ENCODE data around the gene PDZD7. TPM values are rescaled to one million over a fixed set of nuclear protein-coding genes. Genes with fewer than 3 reads are reported as not detected.

The PDZD7 gene
- total and polyA plus RNA-seq, 4 donors: 0.06 to 0.09 (median 0.07) TPM; not detected in 1

- Histone ChIP-seq H3K9me3 (ENCODE audit: control insufficient read depth in 4 of 4, low read length in 3 of 4) (no peaks in the 10 kb centered on the region), H3K36me3 (ENCODE audit: control insufficient read depth in 4 of 4, insufficient read depth in 3 of 4, low read depth in 1 of 4, low read length in 3 of 4) (no peaks in the 10 kb centered on the region), H3K4me1 (ENCODE audit: control insufficient read depth in 4 of 4, insufficient read depth in 4 of 4, low read length in 3 of 4) (peaks cover 4 to 24% (median 18%) of the 10 kb centered on the region in 4 donors), H3K9ac (ENCODE audit: low read depth in 1 of 2, low read length in 2 of 2) (no peak overlapping the region), H3K4me3 (ENCODE audit: low read depth in 1 of 3, low read length in 3 of 3) (no peak overlapping the region), H3K27ac (ENCODE audit: low read depth in 1 of 2, low read length in 2 of 2) (no peak overlapping the region), H3K27me3 (ENCODE audit: control insufficient read depth in 4 of 4, insufficient read depth in 4 of 4, low read length in 3 of 4) (no peaks in the 10 kb centered on the region)
- DNase-seq (ENCODE audit: low spot score): no peak
- no peak for TF ChIP-seq RXRA (IDR thresholded peaks at IDR 0.05)
- TF ChIP-seq FOXA2 (IDR thresholded peaks at IDR 0.05): no peak
- TF ChIP-seq EGR1 (IDR thresholded peaks at IDR 0.05; ENCODE audit: low read depth in 2 of 2): no peak
- no peak for TF ChIP-seq MAX (IDR thresholded peaks at IDR 0.05)
- no peak for TF ChIP-seq ZBTB33 (IDR thresholded peaks at IDR 0.05)
- TF ChIP-seq HNF4A (conservative IDR thresholded peaks at IDR 0.05): no peak
- TF ChIP-seq GABPA (IDR thresholded peaks at IDR 0.05 in 1 of 2, conservative IDR thresholded peaks at IDR 0.05 in 1 of 2): no peak
- no peak for TF ChIP-seq REST (IDR thresholded peaks at IDR 0.05)
- WGBS: 69% methylated on average over 7 of the region's 7 CpGs
These were observed 2.2 kb downstream of the PDZD7 start for GRCh38 chr10:101028446-101029337.

GRCh38 chr10:101027106-101027720 lies 3.7 kb downstream of the PDZD7 start:
- H3K9me3 ChIP-seq (ENCODE audit: control insufficient read depth in 4 of 4, low read length in 3 of 4): no peaks in the 10 kb centered on the region
- H3K36me3 ChIP-seq (ENCODE audit: control insufficient read depth in 4 of 4, insufficient read depth in 3 of 4, low read depth in 1 of 4, low read length in 3 of 4): no peaks in the 10 kb centered on the region
- 84% methylated on average over 10 of the region's 10 CpGs for WGBS
- H3K4me3 ChIP-seq (ENCODE audit: low read depth in 1 of 3, low read length in 3 of 3): no peak overlapping the region
- no peaks in the 10 kb centered on the region for H3K27me3 ChIP-seq (ENCODE audit: control insufficient read depth in 4 of 4, insufficient read depth in 4 of 4, low read length in 3 of 4)
- DNase-seq (ENCODE audit: low spot score): no peak
- TF ChIP-seq RAD21 (IDR thresholded peaks at IDR 0.05): no peak
- TF ChIP-seq NR2F2 (IDR thresholded peaks at IDR 0.05): no peak
- no peak for TF ChIP-seq FOXA2 (IDR thresholded peaks at IDR 0.05)
- H3K9ac ChIP-seq (ENCODE audit: low read depth in 1 of 2, low read length in 2 of 2): no peak overlapping the region
- H3K27ac ChIP-seq (ENCODE audit: low read depth in 1 of 2, low read length in 2 of 2): no peak overlapping the region
- peaks cover 4 to 16% (median 11%) of the 10 kb centered on the region in 4 donors for H3K4me1 ChIP-seq (ENCODE audit: control insufficient read depth in 4 of 4, insufficient read depth in 4 of 4, low read length in 3 of 4)
